Stimulated activated CD4-positive, alpha-beta T cell treated with anti-CD3 and anti-CD28 coated beads, Interleukin-1b, Interleukin-23, amount 100 ng/mL, for 48 hours (primary cell): ENCODE measurements around the gene FAF1.
"Not testable (repeated sequence)": the region's sequence is repeated elsewhere in the genome, so short reads cannot be mapped to it uniquely, and the experiment has no call there.

ENCODE experiments used
- DNase-seq: peaks from one replicate; pipeline ENCODE4 v3.0.0-alpha.2; 2020

Gene FAF1

DNA sequence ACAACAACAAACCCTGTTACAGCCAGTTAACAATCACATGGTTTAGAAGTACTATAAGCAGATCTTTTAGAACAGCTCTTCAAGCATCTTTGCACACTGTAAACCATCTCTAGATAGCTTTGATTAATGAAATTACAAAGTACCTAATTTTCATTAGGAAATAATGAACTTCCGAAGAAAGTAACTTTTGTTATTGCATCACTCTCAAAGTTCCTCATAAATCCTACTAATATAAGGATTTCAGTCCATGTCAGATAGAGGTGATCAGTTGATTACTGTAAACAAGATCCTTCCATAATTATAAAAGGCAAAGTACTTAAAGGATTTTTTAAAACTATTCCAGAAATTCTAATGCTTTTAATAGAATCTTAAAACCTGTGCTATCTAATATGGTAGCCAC is 58.2 kb downstream of the FAF1 start:
- DNase-seq, result no peak

- no peak for DNase-seq
These were observed 61.3 kb downstream of the FAF1 start for GRCh38 chr1:50898773-50899172.

DNA sequence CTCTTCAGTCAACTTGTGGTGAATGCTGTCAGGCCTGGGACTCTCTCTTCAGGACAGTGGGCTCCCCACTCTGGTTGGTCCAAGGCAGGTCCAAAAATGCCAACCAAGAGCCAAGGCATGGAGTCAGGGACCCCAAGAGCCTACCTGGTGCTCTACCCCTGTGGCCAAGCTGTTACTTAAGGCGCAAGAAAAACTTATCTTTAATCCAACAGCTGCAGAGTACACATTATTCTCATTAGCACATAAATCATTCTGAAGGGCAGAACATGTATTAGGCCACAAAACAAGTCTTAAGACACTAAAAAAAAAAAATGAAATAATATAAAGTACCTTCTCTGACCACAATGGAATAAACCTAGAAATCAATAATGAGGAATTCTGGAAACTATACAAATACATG is 65.7 kb downstream of the FAF1 start:
- no peak for DNase-seq

DNA sequence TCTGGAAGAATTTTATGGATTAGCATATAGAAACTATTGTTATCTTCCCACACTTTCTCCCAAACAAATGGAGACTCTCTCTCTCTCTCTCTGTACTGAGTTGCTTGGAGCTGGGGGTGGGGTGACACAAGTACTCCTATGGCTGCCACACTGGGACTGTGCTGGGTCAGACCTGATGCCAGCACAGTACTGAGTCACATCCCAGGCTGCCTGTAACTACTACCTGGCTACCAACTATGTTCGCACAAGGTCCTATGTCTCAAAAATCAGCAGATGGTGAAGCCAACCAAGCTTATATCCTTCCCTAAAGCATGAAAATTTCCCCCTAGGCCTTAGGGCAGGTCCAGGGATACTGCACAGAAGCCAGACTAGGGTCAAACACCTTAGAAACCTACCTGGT is 66.6 kb downstream of the FAF1 start:
- DNase-seq, result no peak

GRCh38 chr1:50887555-50887954 is 72.5 kb downstream of the FAF1 start:
- not testable (repeated sequence) for DNase-seq

- DNase-seq, result no peak
These were observed 79.7 kb downstream of the FAF1 start for GRCh38 chr1:50880373-50880772.

GRCh38 chr1:50879137-50879536 is 80.9 kb downstream of the FAF1 start:
- no peak for DNase-seq

DNA sequence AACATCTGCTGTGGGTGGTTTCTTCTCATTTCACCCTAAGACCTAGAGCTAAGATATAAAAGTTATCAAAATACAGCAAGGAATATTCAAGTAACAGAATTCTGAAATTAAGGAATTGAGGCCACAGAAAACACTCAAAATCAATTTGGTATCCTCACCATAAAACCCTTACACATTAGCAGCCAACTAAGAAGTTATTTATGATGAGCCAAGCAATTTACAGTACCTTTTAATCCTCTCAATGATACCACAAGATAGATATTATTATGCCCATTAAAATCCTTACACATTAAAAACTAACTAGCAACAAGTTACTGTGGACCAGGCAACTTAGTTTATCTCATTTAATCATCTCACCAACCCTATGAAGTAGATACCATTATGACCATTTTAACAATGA is 81.6 kb downstream of the FAF1 start:
- DNase-seq, result no peak

GRCh38 chr1:50877641-50878040 is 82.4 kb downstream of the FAF1 start:
- no peak for DNase-seq

- DNase-seq, result peak; percentile 64
These were observed 86.4 kb downstream of the FAF1 start for GRCh38 chr1:50873458-50874187.

DNA sequence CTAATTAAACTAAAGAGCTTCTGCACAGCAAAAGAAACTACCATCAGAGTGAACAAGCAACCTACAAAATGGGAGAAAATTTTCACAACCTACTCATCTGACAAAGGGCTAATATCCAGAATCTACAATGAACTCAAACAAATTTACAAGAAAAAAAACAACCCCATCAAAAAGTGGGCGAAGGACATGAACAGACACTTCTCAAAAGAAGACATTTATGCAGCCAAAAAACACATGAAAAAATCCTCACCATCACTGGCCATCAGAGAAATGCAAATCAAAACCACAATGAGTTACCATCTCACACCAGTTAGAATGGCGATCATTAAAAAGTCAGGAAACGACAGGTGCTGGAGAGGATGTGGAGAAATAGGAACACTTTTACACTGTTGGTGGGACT is 95.2 kb downstream of the FAF1 start:
- DNase-seq, result not testable (repeated sequence)

DNA sequence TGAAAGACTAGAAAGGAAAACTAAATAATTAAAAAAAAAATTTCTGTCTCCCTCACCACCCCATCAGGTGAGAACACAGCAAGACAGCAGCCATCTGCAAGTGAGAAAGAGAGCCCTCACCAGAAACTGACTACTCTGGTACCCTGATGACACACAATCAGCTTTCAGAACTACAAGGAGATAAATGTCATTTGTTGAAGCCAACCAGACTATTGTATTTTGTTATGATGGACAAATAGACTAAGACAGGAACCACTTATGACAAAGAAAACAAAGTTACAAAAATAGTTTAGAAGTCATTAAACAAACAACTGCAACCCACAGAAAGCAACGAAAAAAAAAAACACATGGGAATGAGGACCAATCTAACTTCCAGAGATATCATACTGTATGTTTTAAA is 98.3 kb downstream of the FAF1 start:
- no peak for DNase-seq

DNA sequence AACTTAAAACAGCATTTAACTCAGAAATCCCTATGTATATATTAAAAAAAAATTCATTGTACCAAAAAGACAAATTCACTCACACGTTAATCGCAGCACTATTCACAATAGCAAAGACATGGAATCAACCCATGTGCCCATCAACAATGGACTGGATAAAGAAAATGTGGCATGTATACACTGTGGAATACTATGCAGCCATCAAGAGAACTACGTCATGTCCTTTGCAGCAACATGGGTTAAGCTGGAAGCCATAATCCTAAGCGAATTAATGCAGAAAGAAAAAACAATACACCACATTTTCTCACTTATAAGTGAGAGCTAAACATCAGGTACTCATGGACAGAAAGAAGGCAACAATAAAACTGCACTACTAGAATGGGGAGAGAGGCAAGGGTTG is 99.4 kb downstream of the FAF1 start:
- DNase-seq, result no peak

DNA sequence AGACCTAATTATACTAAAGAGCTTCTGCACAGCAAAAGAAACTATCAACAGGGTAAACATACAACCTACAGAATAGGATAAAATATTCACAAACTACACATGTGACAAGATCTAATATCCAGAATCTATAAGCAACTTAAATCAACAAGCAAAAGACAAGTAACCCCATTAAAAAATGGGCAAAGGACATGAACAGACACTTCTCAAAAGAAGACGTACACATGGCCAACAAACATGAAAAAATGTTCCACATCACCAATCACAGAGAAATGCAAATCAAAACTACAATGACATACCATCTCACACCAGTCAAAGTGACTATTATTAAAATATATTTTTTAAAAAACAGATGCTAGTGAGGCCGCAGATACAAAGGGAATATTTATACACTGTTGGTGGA is 99.8 kb downstream of the FAF1 start:
- DNase-seq, result no peak

- no peak for DNase-seq
These were observed 100.4 kb downstream of the FAF1 start for GRCh38 chr1:50859657-50860056.

DNA sequence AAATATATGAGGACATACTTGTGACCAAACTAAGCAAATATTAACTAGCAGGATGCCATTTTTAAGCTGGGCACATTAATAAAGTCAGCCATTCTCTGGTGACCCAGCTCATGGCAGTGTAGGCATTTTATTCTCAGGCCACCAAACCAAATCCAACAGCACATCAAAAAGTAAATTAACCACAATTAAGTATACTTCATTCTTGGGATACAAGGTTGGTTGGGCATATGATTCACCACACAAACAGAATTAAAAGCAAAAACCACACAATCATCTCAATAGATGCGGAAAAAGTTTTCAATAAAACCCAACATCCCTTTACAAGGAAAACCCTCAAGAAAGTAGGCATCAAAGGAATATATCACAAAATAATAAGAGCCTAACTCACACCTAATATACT is 101.3 kb downstream of the FAF1 start:
- DNase-seq, result no peak

GRCh38 chr1:50857702-50858101 is 102.4 kb downstream of the FAF1 start:
- DNase-seq, result no peak

DNA sequence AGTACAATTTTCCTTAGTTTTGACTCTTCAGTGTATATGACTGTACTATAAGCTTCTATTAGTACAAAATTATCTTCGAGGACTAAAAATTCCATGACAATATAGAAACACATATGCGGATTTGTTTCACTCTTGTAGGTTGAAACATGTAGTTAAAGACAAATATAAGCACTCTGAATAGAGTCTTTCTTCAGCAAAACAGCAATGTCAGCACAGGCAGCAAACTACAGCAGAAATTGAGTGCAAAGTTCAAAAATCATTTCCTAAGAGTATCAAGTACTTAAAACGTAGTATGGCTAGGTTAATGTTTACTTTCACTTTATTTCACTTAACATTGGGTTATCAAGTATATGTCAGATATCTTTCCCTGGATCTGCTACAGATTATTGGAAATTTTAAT is 106.7 kb downstream of the FAF1 start:
- no peak for DNase-seq

- DNase-seq, result no peak
These were observed 107.2 kb downstream of the FAF1 start for GRCh38 chr1:50852889-50853288.

GRCh38 chr1:50851466-50851865 is 108.6 kb downstream of the FAF1 start:
- DNase-seq, result no peak

- no peak for DNase-seq
These were observed 109.0 kb downstream of the FAF1 start for GRCh38 chr1:50851034-50851433.

DNA sequence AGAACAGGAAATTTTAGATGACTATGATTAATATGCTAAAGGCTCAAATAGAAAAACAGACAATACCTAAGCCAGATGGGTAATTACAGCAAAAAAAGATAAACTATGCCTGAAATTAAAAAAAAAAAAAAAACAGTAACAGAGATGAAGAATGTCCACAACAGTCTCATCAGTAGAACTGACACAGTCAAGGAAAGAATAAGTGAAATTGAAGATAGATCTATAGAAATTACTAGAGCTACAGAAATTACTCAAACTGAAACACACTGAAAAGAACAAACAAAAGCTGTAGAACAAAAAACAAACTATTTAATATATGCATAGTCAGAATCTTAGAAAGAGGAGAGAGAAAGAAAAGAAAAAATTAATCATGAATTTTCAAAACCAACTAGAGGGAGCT is 112.8 kb downstream of the FAF1 start:
- no peak for DNase-seq

GRCh38 chr1:50846224-50846839 is 113.7 kb downstream of the FAF1 start:
- DNase-seq, result no peak

GRCh38 chr1:50841791-50842387 is 118.2 kb downstream of the FAF1 start:
- no peak for DNase-seq

- no peak for DNase-seq
These were observed 124.0 kb downstream of the FAF1 start for GRCh38 chr1:50836117-50836516.
